Stimulated activated CD8-positive, alpha-beta memory T cell treated with anti-CD3 and anti-CD28 coated beads, Interleukin-12 subunit alpha, Interleukin-12 subunit beta, amount 100 ng/mL, for 4 hours (primary cell): ENCODE data around the gene ICAM4.
A peak's percentile ranks its signal among the peaks of the same experiment; 100 is the strongest.

Source experiments
- DNase-seq: peaks from one replicate; pipeline ENCODE4 v3.0.0-alpha.2; 2020; ENCODE audit warnings: low read depth

The ICAM4 gene

GRCh38 chr19:10291554-10292205 is 4.9 kb downstream of the ICAM4 start:
- DNase-seq = no peak

GRCh38 chr19:10292206-10292788 is 5.5 kb downstream of the ICAM4 start:
- DNase-seq = no peak

DNA sequence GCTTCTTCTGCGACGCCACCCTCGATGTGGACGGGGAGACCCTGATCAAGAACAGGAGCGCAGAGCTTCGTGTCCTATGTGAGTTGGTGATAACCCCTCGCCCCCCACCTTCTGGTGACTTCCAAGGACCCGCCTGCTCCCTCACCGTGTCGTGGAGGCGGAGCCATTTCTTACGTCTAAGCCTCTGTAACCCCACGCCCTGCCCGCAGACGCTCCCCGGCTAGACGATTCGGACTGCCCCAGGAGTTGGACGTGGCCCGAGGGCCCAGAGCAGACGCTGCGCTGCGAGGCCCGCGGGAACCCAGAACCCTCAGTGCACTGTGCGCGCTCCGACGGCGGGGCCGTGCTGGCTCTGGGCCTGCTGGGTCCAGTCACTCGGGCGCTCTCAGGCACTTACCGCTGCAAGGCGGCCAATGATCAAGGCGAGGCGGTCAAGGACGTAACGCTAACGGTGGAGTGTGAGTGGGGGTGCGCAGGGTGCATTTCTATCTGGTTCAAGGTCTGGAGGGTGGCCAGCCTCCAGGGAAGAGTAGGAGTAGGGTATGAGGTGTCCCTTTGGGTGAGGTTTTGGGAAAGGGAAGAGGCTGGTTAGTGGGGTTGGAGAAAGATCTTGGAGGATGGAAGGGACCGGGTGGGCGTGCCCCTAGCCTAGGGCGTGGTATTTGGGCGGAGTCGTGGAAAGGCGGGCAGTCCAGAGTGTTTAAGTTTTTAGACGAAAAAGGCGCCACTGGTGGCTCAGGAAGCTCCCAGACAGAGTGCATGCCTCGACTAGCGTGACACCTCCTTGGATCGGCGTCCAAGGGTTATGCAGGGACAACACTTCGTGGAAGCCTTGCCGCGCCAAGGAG is 6.3 kb downstream of the ICAM4 start:
- no peak for DNase-seq

- DNase-seq = no peak
Measured at GRCh38 chr19:10293637-10294367, 7.0 kb downstream of the ICAM4 start.

DNA sequence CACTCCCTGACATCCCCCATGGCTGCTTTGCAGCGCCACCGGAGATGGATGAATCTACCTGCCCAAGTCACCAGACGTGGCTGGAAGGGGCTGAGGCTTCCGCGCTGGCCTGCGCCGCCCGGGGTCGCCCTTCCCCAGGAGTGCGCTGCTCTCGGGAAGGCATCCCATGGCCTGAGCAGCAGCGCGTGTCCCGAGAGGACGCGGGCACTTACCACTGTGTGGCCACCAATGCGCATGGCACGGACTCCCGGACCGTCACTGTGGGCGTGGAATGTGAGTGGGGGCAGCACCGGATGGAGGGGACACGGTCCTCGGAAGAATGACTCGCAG is 7.6 kb downstream of the ICAM4 start:
- no peak for DNase-seq

DNA sequence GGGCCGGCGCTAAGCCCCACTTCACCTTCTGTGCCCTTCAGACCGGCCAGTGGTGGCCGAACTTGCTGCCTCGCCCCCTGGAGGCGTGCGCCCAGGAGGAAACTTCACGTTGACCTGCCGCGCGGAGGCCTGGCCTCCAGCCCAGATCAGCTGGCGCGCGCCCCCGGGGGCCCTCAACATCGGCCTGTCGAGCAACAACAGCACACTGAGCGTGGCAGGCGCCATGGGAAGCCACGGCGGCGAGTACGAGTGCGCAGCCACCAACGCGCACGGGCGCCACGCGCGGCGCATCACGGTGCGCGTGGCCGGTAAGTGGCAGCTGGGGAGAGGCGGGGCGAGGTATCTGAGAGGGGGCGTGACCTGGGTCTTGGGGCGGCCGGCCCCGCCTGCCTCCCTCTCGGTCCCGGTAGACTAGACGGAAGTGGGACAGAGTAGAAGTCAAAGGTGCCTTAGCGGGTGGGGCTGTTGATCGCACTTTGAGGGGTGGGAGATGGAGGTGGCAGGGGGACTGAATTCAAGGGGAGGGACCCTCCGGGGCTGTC is 8.6 kb downstream of the ICAM4 start:
- DNase-seq = peak; percentile 49

DNA sequence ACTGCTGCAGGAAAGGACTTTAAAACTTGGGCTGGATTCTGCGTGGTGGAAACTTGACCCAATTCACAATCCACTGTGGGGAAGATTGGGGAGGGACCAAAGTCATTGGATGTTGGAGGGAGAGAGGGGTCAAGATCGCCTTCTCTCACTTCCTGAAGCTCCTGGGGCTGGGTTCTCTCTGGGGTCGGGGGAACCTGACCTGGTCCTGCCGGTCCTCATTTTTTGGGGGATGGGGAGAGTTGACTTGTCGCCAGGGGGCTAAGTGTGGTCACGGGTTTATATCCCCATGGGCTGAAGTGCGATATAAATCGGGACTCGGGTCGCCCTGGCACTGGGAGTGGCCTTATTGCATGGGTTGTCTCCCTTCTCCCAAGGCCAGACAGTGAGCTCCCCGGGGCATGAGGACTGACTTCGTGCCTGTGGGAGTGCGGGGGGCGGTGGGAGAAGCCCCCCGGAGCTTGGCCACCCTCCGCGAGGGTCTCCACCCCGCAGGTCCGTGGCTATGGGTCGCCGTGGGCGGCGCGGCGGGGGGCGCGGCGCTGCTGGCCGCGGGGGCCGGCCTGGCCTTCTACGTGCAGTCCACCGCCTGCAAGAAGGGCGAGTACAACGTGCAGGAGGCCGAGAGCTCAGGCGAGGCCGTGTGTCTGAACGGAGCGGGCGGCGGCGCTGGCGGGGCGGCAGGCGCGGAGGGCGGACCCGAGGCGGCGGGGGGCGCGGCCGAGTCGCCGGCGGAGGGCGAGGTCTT is 9.3 kb downstream of the ICAM4 start:
- no peak for DNase-seq

GRCh38 chr19:10299545-10300458 is 13.0 kb downstream of the ICAM4 start:
- no peak for DNase-seq

- DNase-seq = no peak
Measured at GRCh38 chr19:10305139-10305806, 18.5 kb downstream of the ICAM4 start.

- no peak for DNase-seq
Measured at GRCh38 chr19:10306327-10306726, 19.6 kb downstream of the ICAM4 start.

DNA sequence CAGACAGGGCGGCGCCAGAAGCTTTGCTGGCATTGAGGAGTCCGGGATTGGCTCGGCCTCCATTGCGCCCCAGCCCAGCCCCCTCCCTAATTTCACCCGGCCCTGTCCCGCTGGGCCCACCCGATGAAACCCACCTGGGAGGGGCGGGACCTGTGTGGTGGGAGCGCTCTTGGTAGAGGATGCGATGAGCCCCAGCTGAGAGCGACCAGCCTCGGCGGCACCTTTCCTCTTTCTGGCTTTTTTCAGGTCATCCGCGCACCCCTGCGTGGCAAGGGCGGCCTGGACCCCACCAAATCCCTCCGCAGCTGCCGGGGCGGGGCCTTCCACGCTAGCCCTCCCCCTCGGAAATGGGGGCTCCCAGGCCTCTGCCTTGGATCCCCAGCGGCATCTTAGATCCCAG is 22.7 kb downstream of the ICAM4 start, which contains the start of gene ZGLP1:
Gene ZGLP1 (minus strand): TSS at position 393 of the 400 bp plus-strand sequence.
- no peak for DNase-seq

- DNase-seq = peak; percentile 85
Measured at GRCh38 chr19:10315335-10316214, 28.8 kb downstream of the ICAM4 start, which contains the start of gene FDX2. TSS of gene FDX2 (minus strand) at chr19:10316015. CDS start at chr19:10315996, 19 bp downstream.

DNA sequence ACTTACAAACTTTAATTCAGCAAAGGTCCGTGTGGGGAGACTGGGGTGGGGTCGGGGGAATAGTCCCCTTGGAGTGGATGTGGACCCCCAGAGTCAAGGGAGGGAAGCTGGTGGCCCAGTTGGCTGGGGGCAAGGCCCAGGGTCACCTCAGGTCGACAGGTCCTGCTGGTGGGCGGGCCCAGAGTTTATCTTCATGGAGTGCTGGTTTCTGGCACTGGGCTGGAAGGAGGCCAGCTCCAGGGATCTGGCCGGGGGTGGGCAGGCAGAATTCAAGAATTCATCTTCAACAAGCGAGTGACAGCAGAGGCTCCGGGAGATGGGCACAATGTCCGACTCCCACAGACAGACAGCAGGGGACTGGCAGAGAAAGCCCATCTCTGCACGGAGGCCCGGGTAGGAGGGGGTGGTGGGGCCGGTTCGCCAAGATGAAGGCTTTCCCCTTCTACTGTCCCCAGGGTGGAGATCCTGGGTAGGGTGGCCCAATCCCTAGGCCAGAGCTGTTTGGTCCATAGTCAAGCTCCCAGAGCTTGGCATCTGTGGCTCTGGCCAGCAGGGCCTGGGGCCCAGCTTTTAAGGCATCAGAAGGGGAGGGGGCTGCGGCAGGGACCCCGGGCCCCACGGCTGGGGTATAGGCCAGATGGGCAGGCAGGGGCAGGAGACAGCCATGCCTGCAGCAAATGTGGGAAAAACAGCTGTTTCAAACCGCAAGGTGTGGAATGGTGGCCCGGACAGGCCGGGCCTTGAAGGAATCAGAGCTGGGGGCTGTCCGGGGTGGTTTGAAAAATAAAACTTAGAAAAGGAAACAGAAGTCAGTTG is 29.7 kb downstream of the ICAM4 start:
- DNase-seq = no peak

DNA sequence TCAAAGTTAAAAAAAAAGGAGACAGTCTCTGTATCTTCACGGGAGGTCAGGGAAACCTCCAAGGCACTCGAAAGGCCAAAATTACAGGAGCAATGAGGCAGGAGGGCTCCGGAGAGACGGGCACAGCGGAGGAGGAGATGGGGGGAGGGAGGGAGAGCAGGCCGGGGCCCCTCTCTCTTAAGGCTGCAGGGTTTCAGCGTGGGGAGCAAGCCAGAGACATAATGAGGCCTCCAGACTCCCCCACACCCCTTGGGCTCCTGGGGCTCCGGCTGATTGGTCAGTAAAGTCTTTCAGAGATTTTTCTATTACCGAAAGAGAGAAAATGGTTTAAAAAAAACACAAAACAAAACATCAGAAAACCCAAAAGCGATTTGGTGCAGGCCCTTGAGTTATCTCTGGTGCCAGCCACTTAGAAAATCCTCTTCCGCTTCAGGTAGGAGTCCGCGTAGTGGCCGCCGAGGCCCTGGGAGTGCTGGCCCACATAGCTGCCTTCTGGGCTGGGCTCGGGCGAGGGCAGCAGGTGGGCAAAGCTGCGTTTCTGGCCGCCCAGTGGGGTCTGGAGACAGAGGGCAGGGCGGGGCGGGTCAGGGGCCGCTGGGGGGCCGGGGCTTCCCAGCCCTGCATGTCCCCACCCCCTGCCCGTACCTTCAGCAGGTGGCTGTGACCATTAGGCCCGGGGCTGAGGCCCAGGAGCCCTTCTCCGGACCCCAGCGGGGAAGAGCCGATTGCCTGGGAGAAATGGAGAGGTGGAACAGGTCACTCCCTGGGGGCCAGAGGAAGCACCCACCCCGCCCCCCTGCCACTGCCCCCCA is 30.5 kb downstream of the ICAM4 start:
- DNase-seq = no peak

DNA sequence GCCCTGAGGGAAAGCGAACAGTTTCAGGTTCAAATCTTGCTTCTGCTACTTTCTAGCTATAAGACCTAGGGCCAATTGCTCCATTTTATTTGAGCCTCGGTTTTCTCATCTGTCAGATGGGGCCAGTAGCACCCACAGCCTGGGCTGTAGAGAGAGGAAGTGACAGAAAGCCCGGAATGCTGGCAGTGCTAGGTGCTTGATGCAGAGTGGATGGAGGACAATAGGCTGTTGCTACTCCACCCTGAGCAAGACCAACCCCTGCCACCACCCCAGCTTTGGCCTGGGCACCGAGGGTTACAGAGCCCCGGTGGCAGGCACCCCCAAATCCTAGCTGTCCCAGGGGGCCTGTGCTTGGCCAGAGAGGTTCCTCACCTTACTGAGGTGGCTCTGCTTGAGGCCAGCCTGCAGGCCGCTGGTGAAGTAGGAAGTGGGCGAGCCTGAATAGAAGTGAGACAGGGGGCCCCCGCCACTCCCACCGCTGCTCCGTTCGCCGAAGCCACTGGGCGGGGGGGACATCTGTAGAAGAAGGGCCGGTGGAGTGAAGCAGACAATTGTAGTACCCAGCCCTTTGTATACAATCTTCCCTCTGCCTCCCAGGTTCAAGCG is 31.2 kb downstream of the ICAM4 start:
- no peak for DNase-seq
